HEK293T (cell line): ENCODE data around the gene ERBB4.

Source experiments
- PKNOX1 ChIP-seq: fragments of 450-650 bp; IDR thresholded peaks from 2 replicates; pipeline ENCODE4 v1.6.1; 2016
- SP1 ChIP-seq: fragments of 450-650 bp; IDR thresholded peaks from 2 replicates; pipeline ENCODE4 v1.6.1; 2017
- TARDBP ChIP-seq: fragments of 450-650 bp; IDR thresholded peaks from 2 replicates; pipeline ENCODE4 v1.6.1; 2016

GRCh38 chr2:212176151-212176550 lies 362.5 kb downstream of the ERBB4 start:
- TF ChIP-seq SP1 (no peak), PKNOX1 (no peak), TARDBP (no peak)
